Bronchial epithelial cell (primary cell): Measurements from ENCODE around the gene BCL11B. TPM values are rescaled to one million over a fixed set of nuclear protein-coding genes. Genes with fewer than 3 reads are reported as not detected.

ENCODE experiments used
- DNase-seq: peaks from one replicate; pipeline ENCODE4 v3.0.0-alpha.2; 2010; ENCODE audit warnings: low read depth
- FAIRE-seq: peaks from 2 replicates; lab custom pipeline; 2011; peaks lifted over from hg19 to GRCh38; lab: Jason Lieb, UNC
- H3K27me3 ChIP-seq: 2 replicates; pipeline ENCODE4 v1.5.1; 2011; ENCODE audit warnings: low read length; ENCODE audit not compliant: control insufficient read depth, insufficient read depth
- H3K36me3 ChIP-seq: 2 replicates; pipeline ENCODE4 v1.5.1; 2011; ENCODE audit warnings: low read length; ENCODE audit not compliant: control insufficient read depth, insufficient read depth
- H3K4me3 ChIP-seq: 2 replicates; pipeline ENCODE4 v1.5.1; 2011; ENCODE audit warnings: mild to moderate bottlenecking, low read depth, low read length, control low read depth
- total RNA-seq: library from RNA; depleted of rRNA; stranded (reverse); fragments of >200 nt; gene quantifications from 2 replicates; pipeline ENCODE4 v1.2.1, GENCODE V29; 2014
- TF ChIP-seq, protein P1 (sequence below): IDR thresholded peaks from 2 replicates; pipeline ENCODE4 v1.5.1; 2011; ENCODE audit warnings: mild to moderate bottlenecking, moderate library complexity, low read length, control low read depth, inconsistent platforms; ENCODE audit not compliant: insufficient read depth, severe bottlenecking

The BCL11B gene
- total RNA-seq, 1 donor from 2014 or later = 5.3 TPM

DNA sequence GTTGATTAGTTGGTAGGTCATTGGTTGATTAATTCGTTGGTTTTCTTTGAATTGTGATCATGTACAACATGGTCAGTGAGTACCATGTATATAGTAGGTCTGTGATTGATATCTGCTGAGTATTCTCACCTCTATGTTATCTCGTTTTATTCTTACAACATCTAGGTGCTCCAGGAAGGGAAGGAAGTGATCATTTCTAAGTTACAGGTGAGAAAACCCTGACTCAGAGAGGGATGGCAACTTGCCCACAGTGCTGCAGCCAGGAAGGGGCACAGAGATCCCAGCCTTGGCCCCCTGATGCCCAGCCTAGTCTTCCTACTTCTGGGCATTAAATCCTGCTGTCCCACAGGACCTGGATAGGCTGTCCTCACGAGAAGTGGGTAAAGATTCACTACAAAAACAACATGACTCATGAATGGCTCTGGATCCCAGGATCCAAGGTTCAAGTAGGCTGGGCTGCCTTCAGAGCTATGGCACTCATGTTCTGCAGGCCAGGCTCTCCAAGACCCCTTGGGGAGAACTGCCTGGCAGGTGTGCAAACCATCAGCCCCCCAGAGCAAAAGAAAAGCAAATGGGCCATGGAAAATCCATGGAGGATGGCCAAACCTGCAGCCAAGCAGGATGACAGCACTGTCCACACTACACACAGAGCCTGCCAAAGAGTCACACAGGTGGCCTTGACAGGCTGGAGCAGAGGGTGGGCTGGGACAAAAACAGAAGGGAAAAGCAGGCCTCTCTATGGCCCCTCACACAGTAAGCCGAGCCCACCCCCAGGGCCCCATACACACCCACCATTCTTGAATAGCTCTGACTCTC, 146.2 kb downstream of the BCL11B start:
- peaks cover 7% of the 10 kb centered on the region for H3K27me3 ChIP-seq
- DNase-seq = peak; percentile 75
- no peaks in the 10 kb centered on the region for H3K36me3 ChIP-seq
- H3K4me3 ChIP-seq = no peak overlapping the region
- peak; percentile 23 for FAIRE-seq
- TF ChIP-seq, protein P1, sequence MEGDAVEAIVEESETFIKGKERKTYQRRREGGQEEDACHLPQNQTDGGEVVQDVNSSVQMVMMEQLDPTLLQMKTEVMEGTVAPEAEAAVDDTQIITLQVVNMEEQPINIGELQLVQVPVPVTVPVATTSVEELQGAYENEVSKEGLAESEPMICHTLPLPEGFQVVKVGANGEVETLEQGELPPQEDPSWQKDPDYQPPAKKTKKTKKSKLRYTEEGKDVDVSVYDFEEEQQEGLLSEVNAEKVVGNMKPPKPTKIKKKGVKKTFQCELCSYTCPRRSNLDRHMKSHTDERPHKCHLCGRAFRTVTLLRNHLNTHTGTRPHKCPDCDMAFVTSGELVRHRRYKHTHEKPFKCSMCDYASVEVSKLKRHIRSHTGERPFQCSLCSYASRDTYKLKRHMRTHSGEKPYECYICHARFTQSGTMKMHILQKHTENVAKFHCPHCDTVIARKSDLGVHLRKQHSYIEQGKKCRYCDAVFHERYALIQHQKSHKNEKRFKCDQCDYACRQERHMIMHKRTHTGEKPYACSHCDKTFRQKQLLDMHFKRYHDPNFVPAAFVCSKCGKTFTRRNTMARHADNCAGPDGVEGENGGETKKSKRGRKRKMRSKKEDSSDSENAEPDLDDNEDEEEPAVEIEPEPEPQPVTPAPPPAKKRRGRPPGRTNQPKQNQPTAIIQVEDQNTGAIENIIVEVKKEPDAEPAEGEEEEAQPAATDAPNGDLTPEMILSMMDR = no peak

DNA sequence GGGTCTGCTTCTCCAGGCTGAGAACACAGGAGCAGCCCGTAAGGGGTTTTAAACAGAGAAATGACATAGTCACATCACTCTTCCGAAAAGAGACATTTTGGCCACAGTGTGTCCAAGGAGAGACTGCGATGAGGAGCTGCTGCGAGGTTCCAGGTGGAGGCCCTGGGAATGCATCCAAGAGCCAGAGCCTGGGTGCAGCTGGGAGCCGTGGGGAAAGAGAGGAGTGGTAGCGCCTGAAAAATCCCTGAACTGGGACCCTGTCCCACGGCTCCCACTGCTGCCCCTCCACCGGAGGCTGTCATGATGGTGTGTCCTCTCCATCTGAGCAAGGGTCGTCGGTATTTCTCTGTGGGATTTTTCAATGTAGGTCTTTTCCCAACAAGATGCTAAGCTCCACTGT, 146.9 kb downstream of the BCL11B start:
- H3K36me3 ChIP-seq = no peaks in the 10 kb centered on the region
- TF ChIP-seq, protein P1 = no peak
- no peak overlapping the region for H3K4me3 ChIP-seq
- DNase-seq (no peak), FAIRE-seq (no peak)
- H3K27me3 ChIP-seq = peaks cover 7% of the 10 kb centered on the region

DNA sequence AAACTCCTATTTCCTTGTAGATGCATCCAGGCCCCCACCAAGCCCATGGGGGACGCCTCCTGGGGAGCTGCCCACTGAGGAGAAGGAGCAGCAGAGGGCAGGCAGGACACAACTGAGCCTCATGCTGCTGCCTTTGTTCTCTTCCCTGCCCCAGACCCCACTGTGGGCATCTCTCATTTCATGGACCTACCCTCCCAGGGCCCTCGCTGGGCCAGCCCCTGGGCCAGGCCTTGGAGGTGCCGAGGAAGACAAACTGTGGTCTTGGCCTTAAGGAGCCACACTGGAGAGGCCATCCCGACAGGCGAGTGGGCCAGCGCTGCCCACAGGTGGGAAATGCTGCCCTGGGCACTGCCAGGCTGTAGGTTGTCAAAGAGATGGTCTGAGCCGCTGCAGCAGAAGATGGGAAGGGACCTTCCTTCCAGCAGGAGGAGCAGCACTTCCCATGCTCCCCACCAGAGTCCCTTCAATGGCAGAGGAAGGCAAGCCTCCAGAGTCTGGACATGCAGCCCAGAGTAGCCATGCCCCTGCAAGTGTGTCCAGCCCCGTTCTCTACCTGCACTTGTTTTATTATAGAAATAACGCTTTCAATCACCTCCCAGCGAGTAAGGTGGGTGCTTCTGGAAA, 147.4 kb downstream of the BCL11B start:
- DNase-seq (no peak), FAIRE-seq (no peak)
- H3K4me3 ChIP-seq = no peak overlapping the region
- TF ChIP-seq, protein P1 = no peak
- no peaks in the 10 kb centered on the region for H3K36me3 ChIP-seq
- H3K27me3 ChIP-seq = peaks cover 8% of the 10 kb centered on the region

DNA sequence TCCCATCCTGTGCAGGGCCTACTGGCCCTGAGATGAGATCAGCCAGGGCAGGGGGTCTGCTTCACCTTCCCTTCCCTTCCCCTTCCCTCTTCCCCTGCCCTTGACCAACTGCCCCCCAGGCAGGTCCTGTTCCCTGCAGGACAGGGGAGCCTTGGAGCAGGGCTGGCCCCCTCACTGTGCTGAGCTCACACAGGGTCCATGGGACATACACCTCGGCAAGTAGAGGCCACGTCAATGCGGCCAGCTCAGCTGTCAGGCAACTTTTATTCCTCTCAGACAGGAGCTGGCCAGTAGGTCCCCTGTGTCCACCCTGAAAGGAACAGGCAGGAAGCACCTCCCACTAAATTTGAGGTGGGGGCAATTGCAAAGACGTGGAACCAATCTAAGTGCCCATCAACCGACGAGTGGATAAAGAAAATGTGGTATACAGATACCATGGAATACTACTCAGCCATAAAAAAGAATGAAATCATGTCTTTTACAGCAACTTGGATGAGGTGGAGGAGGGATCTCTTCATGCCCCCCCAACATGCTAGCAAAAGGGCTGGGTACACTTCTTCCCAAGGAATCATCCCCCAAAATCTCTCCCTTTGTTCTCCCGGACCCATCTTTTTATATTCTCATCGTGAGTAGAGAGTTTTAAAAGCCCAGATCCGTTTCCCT, 148.7 kb downstream of the BCL11B start:
- TF ChIP-seq, protein P1 = no peak
- DNase-seq = no peak
- no peak for FAIRE-seq
- peaks cover 10% of the 10 kb centered on the region for H3K27me3 ChIP-seq
- H3K4me3 ChIP-seq = no peak overlapping the region
- H3K36me3 ChIP-seq = no peaks in the 10 kb centered on the region

DNA sequence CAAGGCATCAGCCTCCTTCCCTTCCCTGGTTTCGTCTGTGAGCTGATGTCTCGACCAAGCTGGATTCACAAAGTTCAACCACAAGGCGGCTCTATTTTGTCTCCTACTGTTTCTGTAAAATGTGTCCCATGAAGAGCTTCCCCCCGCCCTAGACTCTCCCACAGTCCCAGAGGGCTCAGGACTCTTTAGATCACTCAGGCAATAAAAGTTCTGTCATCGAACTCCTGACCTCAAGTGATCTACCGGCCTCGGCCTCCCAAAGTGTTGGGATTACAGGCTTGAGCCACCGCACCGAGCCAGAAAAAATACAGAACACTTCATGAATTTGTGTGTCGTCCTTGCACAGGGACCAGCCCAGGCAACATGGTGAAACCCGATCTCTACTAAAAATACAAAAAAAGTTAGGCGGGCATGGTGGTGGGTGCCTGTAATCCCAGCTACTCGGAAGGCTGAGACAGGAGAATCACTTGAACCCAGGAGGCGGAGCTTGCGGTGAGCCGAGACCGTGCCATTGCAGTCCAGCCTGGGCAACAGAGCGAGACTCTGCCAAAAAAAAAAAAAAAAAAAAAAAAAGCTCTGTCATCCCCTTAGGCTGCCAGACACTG, 149.4 kb downstream of the BCL11B start:
- TF ChIP-seq, protein P1 = no peak
- H3K27me3 ChIP-seq = peaks cover 10% of the 10 kb centered on the region
- no peak for DNase-seq
- no peaks in the 10 kb centered on the region for H3K36me3 ChIP-seq
- no peak overlapping the region for H3K4me3 ChIP-seq
- no peak for FAIRE-seq
